SU-DHL-6 (cell line): ENCODE measurements around the gene KCNJ16.

Experiments
- H2AFZ ChIP-seq: fragments of 200-600 bp; sonication (generic); 2 replicates; pipeline ENCODE4 v1.6.1; 2014; ENCODE audit warnings: low read depth, mild to moderate bottlenecking, moderate library complexity, mixed read lengths, antibody characterized with exemption, low read length; ENCODE audit not compliant: severe bottlenecking
- H3F3A ChIP-seq: fragments of 200-600 bp; shearing (Covaris generic); 2 replicates; pipeline ENCODE4 v1.6.0; 2016; ENCODE audit warnings: antibody characterized with exemption, mild to moderate bottlenecking; ENCODE audit not compliant: insufficient read depth
- H3K27ac ChIP-seq: fragments of 200-600 bp; sonication (generic); 2 replicates; pipeline ENCODE4 v1.5.1; 2016; ENCODE audit warnings: low read depth, mild to moderate bottlenecking, low read length, moderate library complexity, mixed read lengths
- H3K27me3 ChIP-seq: fragments of 200-600 bp; sonication (generic), shearing (Covaris generic); 2 replicates; pipeline ENCODE4 v1.6.0; 2014; ENCODE audit warnings: mild to moderate bottlenecking, low read length
- H3K36me3 ChIP-seq: fragments of 200-600 bp; sonication (generic); 2 replicates; pipeline ENCODE4 v1.6.1; 2014; ENCODE audit warnings: mild to moderate bottlenecking, low read length, mixed read lengths
- H3K4me2 ChIP-seq: fragments of 300-600, 200-600 bp; shearing (Covaris generic), sonication (generic); 2 replicates; pipeline ENCODE4 v1.6.0; 2014; ENCODE audit warnings: low read length, low read depth, mild to moderate bottlenecking; ENCODE audit not compliant: poor library complexity, severe bottlenecking
- H3K4me3 ChIP-seq: fragments of 200-600 bp; sonication (generic); 2 replicates; pipeline ENCODE4 v1.5.1; 2014; ENCODE audit warnings: antibody characterized with exemption, low read length, mild to moderate bottlenecking, mixed read lengths; ENCODE audit not compliant: insufficient read depth, poor library complexity, severe bottlenecking
- H3K79me2 ChIP-seq: fragments of 200-600 bp; sonication (generic); 2 replicates; pipeline ENCODE4 v1.6.1; 2014; ENCODE audit warnings: mild to moderate bottlenecking, low read length, moderate library complexity; ENCODE audit not compliant: insufficient read depth
- H3K9ac ChIP-seq: fragments of 200-600 bp; sonication (generic); 2 replicates; pipeline ENCODE4 v1.7.0; 2014; ENCODE audit warnings: mild to moderate bottlenecking, low read length
- H3K9me2 ChIP-seq: fragments of 200-600 bp; sonication (generic); replicated peaks from 2 replicates; pipeline ENCODE4 v1.6.1; 2014; ENCODE audit warnings: low read length; ENCODE audit not compliant: insufficient read depth
- H3K9me3 ChIP-seq: fragments of 200-600 bp; sonication (generic); 2 replicates; pipeline ENCODE4 v1.6.1; 2014; ENCODE audit warnings: low read length, mixed read lengths; ENCODE audit not compliant: insufficient read depth
- H4K20me1 ChIP-seq: fragments of 200-600 bp; sonication (generic); 2 replicates; pipeline ENCODE4 v1.6.1; 2014; ENCODE audit warnings: low read depth, mild to moderate bottlenecking, antibody characterized with exemption, low read length, moderate library complexity, mixed read lengths
- CTCF ChIP-seq: fragments of 200-600 bp; sonication (generic); IDR thresholded peaks from one replicate; pipeline ENCODE4 v1.5.1; 2017; ENCODE audit warnings: antibody characterized with exemption, mild to moderate bottlenecking, low read length, moderate library complexity; ENCODE audit not compliant: insufficient read depth, poor library complexity, severe bottlenecking
- EZH2phosphoT487 ChIP-seq: fragments of 200-600 bp; sonication (generic), shearing (Covaris generic); conservative IDR thresholded peaks from 2 replicates; pipeline ENCODE4 v1.6.1; 2018; ENCODE audit warnings: mild to moderate bottlenecking, antibody characterized with exemption, low read length, moderate library complexity, mixed read lengths

The KCNJ16 gene

GRCh38 chr17:70078549-70078948 is 3.5 kb downstream of the KCNJ16 start:
- H3K9me2 ChIP-seq = no peaks in the 10 kb centered on the region
- H4K20me1 ChIP-seq = no peaks in the 10 kb centered on the region
- H3K9me3 ChIP-seq = no peaks in the 10 kb centered on the region
- no peak overlapping the region for H3K4me2 ChIP-seq
- no peaks in the 10 kb centered on the region for H3K79me2 ChIP-seq
- H3K27ac ChIP-seq = no peak overlapping the region
- H3K9ac ChIP-seq = no peak overlapping the region
- no peak overlapping the region for H3K4me3 ChIP-seq
- H3K27me3 ChIP-seq = no peaks in the 10 kb centered on the region
- no peaks in the 10 kb centered on the region for H3K36me3 ChIP-seq
- H2AFZ ChIP-seq = no peak overlapping the region
- H3F3A ChIP-seq = no peaks in the 10 kb centered on the region
- TF ChIP-seq EZH2phosphoT487 (no peak), CTCF (no peak)

GRCh38 chr17:70078994-70079531 is 4.0 kb downstream of the KCNJ16 start:
- no peaks in the 10 kb centered on the region for H3K9me2 ChIP-seq
- no peaks in the 10 kb centered on the region for H3K36me3 ChIP-seq
- H3K4me2 ChIP-seq = no peak overlapping the region
- TF ChIP-seq CTCF (no peak), EZH2phosphoT487 (no peak)
- H3K9me3 ChIP-seq = no peaks in the 10 kb centered on the region
- no peak overlapping the region for H3K4me3 ChIP-seq
- no peak overlapping the region for H3K27ac ChIP-seq
- no peak overlapping the region for H3K9ac ChIP-seq
- no peaks in the 10 kb centered on the region for H3K27me3 ChIP-seq
- H3K79me2 ChIP-seq = no peaks in the 10 kb centered on the region
- H4K20me1 ChIP-seq = no peaks in the 10 kb centered on the region
- H2AFZ ChIP-seq = no peak overlapping the region
- no peaks in the 10 kb centered on the region for H3F3A ChIP-seq

- H3K9me2 ChIP-seq = no peaks in the 10 kb centered on the region
- H3K9ac ChIP-seq = no peak overlapping the region
- H3K9me3 ChIP-seq = no peaks in the 10 kb centered on the region
- no peaks in the 10 kb centered on the region for H3F3A ChIP-seq
- H3K36me3 ChIP-seq = no peaks in the 10 kb centered on the region
- TF ChIP-seq EZH2phosphoT487 (no peak), CTCF (no peak)
- no peak overlapping the region for H3K27ac ChIP-seq
- H4K20me1 ChIP-seq = no peaks in the 10 kb centered on the region
- no peaks in the 10 kb centered on the region for H3K27me3 ChIP-seq
- no peak overlapping the region for H3K4me3 ChIP-seq
- no peaks in the 10 kb centered on the region for H3K79me2 ChIP-seq
- H2AFZ ChIP-seq = no peak overlapping the region
- H3K4me2 ChIP-seq = no peak overlapping the region
These were observed 5.7 kb downstream of the KCNJ16 start for GRCh38 chr17:70080541-70081347.
